CD4-positive, alpha-beta T cell (primary cell): Measurements from ENCODE around the gene CLDN24. TPM values are rescaled to one million over a fixed set of nuclear protein-coding genes. Genes with fewer than 3 reads are reported as not detected.

Source experiments
- ATAC-seq: fragments of 200-7000 bp; cut with Tn5 transposase; one replicate; pipeline ENCODE4 v1.10.0; 2022; ENCODE audit warnings: mild to moderate bottlenecking; ENCODE audit not compliant: poor library complexity
- CTCF ChIA-PET: fragments of 350-600 bp; sonication (Branson Sonifier 250); formaldehyde crosslinking; loops from one replicate; lab custom pipeline; 2021; ENCODE audit warnings: antibody characterized with exemption, inconsistent platforms; lab: Charles Lee
- POLR2A ChIA-PET: fragments of 350-600 bp; sonication (Branson Sonifier 250); formaldehyde crosslinking; loops from one replicate; lab custom pipeline; 2021; ENCODE audit warnings: antibody characterized with exemption, inconsistent platforms; lab: Charles Lee
- DNase-seq, 14 experiments: peaks; one replicate each; pipeline ENCODE4 v3.0.0-alpha.2; 2013 to 2020; ENCODE audit warnings: mixed read lengths in 2 of 14
- H3K27ac ChIP-seq, 2 donors: one replicate each; pipeline versions ENCODE4 v1.5.1 to v1.7.0; 2013; ENCODE audit warnings: low read length in 2 of 2, low read depth in 1 of 2, mild to moderate bottlenecking in 1 of 2
- H3K27me3 ChIP-seq, 2 experiments: 1 replicate in 1 of 2; 2 replicates in 1 of 2; pipeline versions ENCODE4 v1.6.1 to v1.7.0; 2013; ENCODE audit warnings: low read length in 2 of 2, control low read depth in 1 of 2, mild to moderate bottlenecking in 1 of 2, moderate library complexity in 1 of 2; ENCODE audit not compliant: insufficient read depth in 2 of 2, control insufficient read depth in 1 of 2
- H3K36me3 ChIP-seq: one replicate; pipeline ENCODE4 v1.6.1; 2013; ENCODE audit warnings: low read length, control low read depth; ENCODE audit not compliant: insufficient read depth
- H3K4me1 ChIP-seq: one replicate; pipeline ENCODE4 v1.6.1; 2013; ENCODE audit warnings: low read length, control low read depth; ENCODE audit not compliant: insufficient read depth
- H3K4me3 ChIP-seq: one replicate; pipeline ENCODE4 v1.5.1; 2013; ENCODE audit warnings: mild to moderate bottlenecking, low read length, moderate library complexity
- H3K9me3 ChIP-seq, 2 experiments: 1 replicate in 1 of 2; 2 replicates in 1 of 2; pipeline versions ENCODE4 v1.6.1 to v1.7.0; 2013; ENCODE audit warnings: low read length in 2 of 2, mild to moderate bottlenecking in 2 of 2, control low read depth in 1 of 2, moderate library complexity in 1 of 2; ENCODE audit not compliant: control insufficient read depth in 1 of 2, insufficient read depth in 1 of 2
- H3K27ac Mint-ChIP-seq: one replicate; pipeline ENCODE4 v1.8.0; 2020; ENCODE audit warnings: mixed read lengths
- H3K27me3 Mint-ChIP-seq: one replicate; pipeline ENCODE4 v1.8.0; 2021; ENCODE audit warnings: mixed read lengths
- H3K36me3 Mint-ChIP-seq: one replicate; pipeline ENCODE4 v1.8.0; 2021; ENCODE audit warnings: low read depth, mixed read lengths
- H3K4me1 Mint-ChIP-seq: one replicate; pipeline ENCODE4 v1.8.0; 2021; ENCODE audit warnings: low read depth, mixed read lengths
- H3K4me3 Mint-ChIP-seq: one replicate; pipeline ENCODE4 v1.8.0; 2020; ENCODE audit warnings: mild to moderate bottlenecking, mixed read lengths
- H3K9me3 Mint-ChIP-seq: one replicate; pipeline ENCODE4 v1.8.0; 2020; ENCODE audit warnings: mixed read lengths
- intact Hi-C, 2 experiments: fragments of 100-400 bp; cut with DNase I in 1 of 2; cut with micrococcal nuclease in 1 of 2; formaldehyde crosslinking; loops; one replicate each; pipeline versions ENCODE4 v1.15.1 to v1.9.0; 2023 to 2025; cut with DNase I, micrococcal nuclease
- total RNA-seq, 174 experiments: library from RNA in 2 of 174; stranded (reverse) in 2 of 174; gene quantifications; one replicate each; pipeline ENCODE4 v1.2.3 and lab custom pipeline; 2021 to 2026
- TF ChIP-seq, protein P1 (sequence below): fragments of 200-600 bp; IDR thresholded peaks from one replicate; pipeline ENCODE4 v1.8.0; 2022; ENCODE audit warnings: antibody characterized with exemption, mild to moderate bottlenecking

CLDN24 gene
- total RNA-seq, 2 experiments from 2014 or later = not detected

DNA sequence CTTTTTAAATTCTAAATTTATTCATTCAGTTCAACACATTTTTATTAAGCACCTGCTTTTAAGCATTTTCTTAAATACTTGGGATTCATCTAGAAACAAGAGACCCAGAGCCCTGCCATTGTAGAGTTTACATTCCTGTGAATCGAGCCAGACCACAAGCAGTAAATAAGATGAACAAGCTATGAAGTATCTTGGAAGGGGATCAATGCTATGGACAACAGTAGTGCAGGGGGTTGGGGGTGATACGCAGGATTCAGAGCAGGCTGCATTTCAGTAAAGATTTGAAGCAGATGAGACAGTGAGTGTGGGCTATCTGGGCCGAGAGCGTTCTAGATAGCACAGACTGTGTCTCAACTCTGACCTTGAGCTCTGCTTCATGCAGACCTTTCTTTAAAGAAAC is 37.3 kb downstream of the CLDN24 start:
- intact Hi-C loops = loop anchor here in 1 of 2 experiments (10.0 kb wide), 1 partner anchor 110 kb away; no protein-coding TSS in a partner anchor
- ChIA-PET POLR2A (no interaction called here), CTCF (no interaction called here)
- H3K9me3 Mint-ChIP-seq = no peaks in the 10 kb centered on the region
- H3K27me3 Mint-ChIP-seq = peaks cover 14% of the 10 kb centered on the region
- peaks cover 47% of the 10 kb centered on the region for H3K36me3 Mint-ChIP-seq
- no peaks in the 10 kb centered on the region for H3K27me3 ChIP-seq
- no peaks in the 10 kb centered on the region for H3K9me3 ChIP-seq
- no peaks in the 10 kb centered on the region for H3K36me3 ChIP-seq
- DNase-seq (no peak), ATAC-seq (no peak)
- H3K4me3 ChIP-seq = no peak overlapping the region
- TF ChIP-seq, protein P1, sequence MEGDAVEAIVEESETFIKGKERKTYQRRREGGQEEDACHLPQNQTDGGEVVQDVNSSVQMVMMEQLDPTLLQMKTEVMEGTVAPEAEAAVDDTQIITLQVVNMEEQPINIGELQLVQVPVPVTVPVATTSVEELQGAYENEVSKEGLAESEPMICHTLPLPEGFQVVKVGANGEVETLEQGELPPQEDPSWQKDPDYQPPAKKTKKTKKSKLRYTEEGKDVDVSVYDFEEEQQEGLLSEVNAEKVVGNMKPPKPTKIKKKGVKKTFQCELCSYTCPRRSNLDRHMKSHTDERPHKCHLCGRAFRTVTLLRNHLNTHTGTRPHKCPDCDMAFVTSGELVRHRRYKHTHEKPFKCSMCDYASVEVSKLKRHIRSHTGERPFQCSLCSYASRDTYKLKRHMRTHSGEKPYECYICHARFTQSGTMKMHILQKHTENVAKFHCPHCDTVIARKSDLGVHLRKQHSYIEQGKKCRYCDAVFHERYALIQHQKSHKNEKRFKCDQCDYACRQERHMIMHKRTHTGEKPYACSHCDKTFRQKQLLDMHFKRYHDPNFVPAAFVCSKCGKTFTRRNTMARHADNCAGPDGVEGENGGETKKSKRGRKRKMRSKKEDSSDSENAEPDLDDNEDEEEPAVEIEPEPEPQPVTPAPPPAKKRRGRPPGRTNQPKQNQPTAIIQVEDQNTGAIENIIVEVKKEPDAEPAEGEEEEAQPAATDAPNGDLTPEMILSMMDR = no peak
- H3K27ac Mint-ChIP-seq = no peak overlapping the region
- H3K27ac ChIP-seq = no peak overlapping the region
- no peaks in the 10 kb centered on the region for H3K4me1 ChIP-seq
- H3K4me3 Mint-ChIP-seq = no peak overlapping the region
- H3K4me1 Mint-ChIP-seq = no peaks in the 10 kb centered on the region

DNA sequence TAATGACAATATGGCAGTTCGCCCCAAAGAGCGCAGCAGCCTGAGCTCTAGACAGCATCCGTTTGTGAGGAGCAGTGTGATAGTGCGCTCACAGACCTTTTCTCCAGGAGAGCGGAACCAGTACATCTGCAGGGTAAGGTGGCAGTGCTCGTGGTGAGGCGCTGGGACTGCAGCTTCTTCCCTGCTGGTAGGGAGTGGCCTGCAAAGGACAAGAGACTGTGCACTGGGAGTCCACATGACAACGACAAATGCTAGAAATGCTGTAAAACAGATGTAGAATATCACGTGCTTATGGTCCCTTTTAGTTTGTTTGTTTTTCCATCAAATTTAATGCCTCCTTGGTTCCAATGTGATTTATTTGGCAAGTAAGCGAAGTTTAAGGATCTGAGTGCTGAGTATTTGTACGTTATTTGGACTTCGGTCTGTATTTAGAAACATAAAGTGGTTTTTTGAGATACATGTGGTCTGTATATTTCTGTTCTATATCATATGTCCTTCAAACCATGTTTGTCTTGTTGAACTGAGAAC is 37.9 kb downstream of the CLDN24 start:
- no peak overlapping the region for H3K27ac Mint-ChIP-seq
- no peak for DNase-seq
- no peaks in the 10 kb centered on the region for H3K4me1 Mint-ChIP-seq
- no peak for ATAC-seq
- peaks cover 17% of the 10 kb centered on the region for H3K27me3 Mint-ChIP-seq
- Histone ChIP-seq H3K27me3 (no peaks in the 10 kb centered on the region), H3K36me3 (no peaks in the 10 kb centered on the region), H3K27ac (no peak overlapping the region), H3K9me3 (no peaks in the 10 kb centered on the region), H3K4me3 (no peak overlapping the region), H3K4me1 (no peaks in the 10 kb centered on the region)
- H3K36me3 Mint-ChIP-seq = peaks cover 51% of the 10 kb centered on the region
- H3K9me3 Mint-ChIP-seq = no peaks in the 10 kb centered on the region
- H3K4me3 Mint-ChIP-seq = no peak overlapping the region
- intact Hi-C loops = loop anchor here in 1 of 2 experiments (10.0 kb wide), 1 partner anchor 110 kb away; no protein-coding TSS in a partner anchor
- POLR2A ChIA-PET = no interaction called here
- CTCF ChIA-PET = no interaction called here
- TF ChIP-seq, protein P1 = no peak

DNA sequence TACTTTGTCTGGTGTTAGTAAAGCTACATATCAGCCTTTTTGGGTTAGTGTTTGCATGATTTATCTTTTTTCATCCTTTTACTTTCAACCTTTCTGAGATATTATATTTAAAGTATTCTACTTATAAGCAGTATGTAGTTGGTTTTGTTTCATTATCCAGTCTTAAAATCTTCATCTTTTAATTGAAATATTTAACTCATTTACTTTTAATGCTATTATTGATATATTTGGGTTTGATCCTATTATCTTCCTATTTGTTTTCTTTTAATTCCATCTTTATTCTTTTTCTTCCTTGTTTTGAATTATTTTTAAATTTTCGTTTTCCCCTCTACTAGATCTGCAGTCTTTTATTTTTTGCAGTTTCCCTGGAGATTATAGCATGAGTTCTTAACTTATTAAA is 46.1 kb downstream of the CLDN24 start:
- H3K4me1 ChIP-seq = no peaks in the 10 kb centered on the region
- H3K4me3 Mint-ChIP-seq = no peak overlapping the region
- ChIA-PET POLR2A (no interaction called here), CTCF (no interaction called here)
- DNase-seq = no peak
- TF ChIP-seq, protein P1 = no peak
- H3K27me3 Mint-ChIP-seq = peaks cover 5% of the 10 kb centered on the region
- peaks cover 53% of the 10 kb centered on the region for H3K36me3 Mint-ChIP-seq
- H3K4me3 ChIP-seq = no peak overlapping the region
- no peaks in the 10 kb centered on the region for H3K36me3 ChIP-seq
- peaks cover 3% of the 10 kb centered on the region for H3K9me3 Mint-ChIP-seq
- no peak overlapping the region for H3K27ac ChIP-seq
- no peaks in the 10 kb centered on the region for H3K27me3 ChIP-seq
- H3K4me1 Mint-ChIP-seq = no peaks in the 10 kb centered on the region
- H3K9me3 ChIP-seq = peaks cover 0 to 22% of the 10 kb centered on the region in 2 experiments
- intact Hi-C loops = no loop called here
- ATAC-seq = no peak
- no peak overlapping the region for H3K27ac Mint-ChIP-seq
